B cell (primary cell): ENCODE results near the gene ZNF385D. TPM values are rescaled to one million over a fixed set of nuclear protein-coding genes. Genes with fewer than 3 reads are reported as not detected.

ENCODE experiments used
- ATAC-seq: fragments of 200-7000 bp; cut with Tn5 transposase; one replicate; pipeline ENCODE4 v1.10.0; 2021; ENCODE audit warnings: low read depth, mild to moderate bottlenecking, moderate number of reproducible peaks, moderate library complexity
- CTCF ChIA-PET: fragments of 350-600 bp; sonication (Branson Sonifier 250); formaldehyde crosslinking; loops from one replicate; lab custom pipeline; 2021; ENCODE audit warnings: antibody characterized with exemption, inconsistent platforms; lab: Charles Lee
- POLR2A ChIA-PET: fragments of 350-600 bp; sonication (Branson Sonifier 250); formaldehyde crosslinking; loops from one replicate; lab custom pipeline; 2021; ENCODE audit warnings: antibody characterized with exemption; lab: Charles Lee
- DNase-seq: peaks from one replicate; pipeline ENCODE4 v3.0.0; 2013
- H2AFZ ChIP-seq: 2 replicates; pipeline ENCODE4 v1.6.1; 2012; ENCODE audit warnings: mild to moderate bottlenecking, low read depth, low read length; ENCODE audit not compliant: insufficient read depth, poor library complexity, severe bottlenecking
- H3K27ac ChIP-seq, 2 donors: 1 replicate in 1 of 2; 2 replicates in 1 of 2; pipeline ENCODE4 v1.5.1; 2012 to 2013; ENCODE audit warnings: low read length in 2 of 2, mild to moderate bottlenecking in 2 of 2, moderate library complexity in 1 of 2
- H3K27me3 ChIP-seq, 4 experiments: fragments of 200-600 bp in 1 of 4; sonication (generic) in 1 of 4; replicated peaks in 1 of 4; 1 replicate in 2 of 4; 2 replicates in 2 of 4; pipeline versions ENCODE4 v1.6.1 to v1.7.0; 2013 to 2016; ENCODE audit warnings: low read length in 3 of 4, mild to moderate bottlenecking in 2 of 4, mixed read lengths in 1 of 4, moderate library complexity in 1 of 4; ENCODE audit not compliant: insufficient read depth in 4 of 4, control insufficient read depth in 3 of 4; ENCODE audit errors: control extremely low read depth in 1 of 4
- H3K36me3 ChIP-seq, 2 experiments: replicated peaks in 1 of 2; 1 replicate in 1 of 2; 2 replicates in 1 of 2; pipeline versions ENCODE4 v1.6.1 to v1.7.1; 2013; ENCODE audit warnings: low read length in 1 of 2; ENCODE audit not compliant: insufficient read depth in 2 of 2, control insufficient read depth in 1 of 2; ENCODE audit errors: control extremely low read depth in 1 of 2, extremely low read depth in 1 of 2
- H3K4me1 ChIP-seq, 2 donors: fragments of 200-600 bp in 1 of 2; sonication (generic) in 1 of 2; 1 replicate in 1 of 2; 2 replicates in 1 of 2; pipeline versions ENCODE4 v1.5.1 to v1.6.1; 2013 to 2017; ENCODE audit warnings: low read length in 2 of 2; ENCODE audit not compliant: control insufficient read depth in 2 of 2, insufficient read depth in 2 of 2
- H3K4me2 ChIP-seq: replicated peaks from 2 replicates; pipeline ENCODE3; 2012; ENCODE audit warnings: mild to moderate bottlenecking, low read depth, low read length; ENCODE audit not compliant: poor library complexity, severe bottlenecking
- H3K4me3 ChIP-seq, 5 experiments: fragments of 200-600 bp in 1 of 5; sonication (generic) in 1 of 5; 1 replicate in 3 of 5; 2 replicates in 2 of 5; pipeline versions ENCODE4 v1.5.1 to v1.7.0; 2011 to 2016; ENCODE audit warnings: low read length in 4 of 5, mild to moderate bottlenecking in 4 of 5, low read depth in 2 of 5, control low read depth in 1 of 5, moderate library complexity in 1 of 5; ENCODE audit not compliant: insufficient read depth in 1 of 5; ENCODE audit errors: control extremely low read depth in 1 of 5, extremely low read depth in 1 of 5
- H3K79me2 ChIP-seq: fragments of 200-600 bp; sonication (generic); one replicate; pipeline ENCODE4 v1.6.0; 2016; ENCODE audit warnings: low read length; ENCODE audit not compliant: control insufficient read depth, insufficient read depth
- H3K9ac ChIP-seq: fragments of 200-600 bp; sonication (generic); 2 replicates; pipeline ENCODE4 v1.6.1; 2017; ENCODE audit warnings: mild to moderate bottlenecking, low read length, moderate library complexity
- H3K9me3 ChIP-seq, 3 donors: one replicate each; pipeline versions ENCODE4 v1.6.1 to v1.7.1; 2013; ENCODE audit warnings: low read length in 2 of 3; ENCODE audit not compliant: control insufficient read depth in 2 of 3, insufficient read depth in 1 of 3; ENCODE audit errors: control extremely low read depth in 1 of 3
- H4K20me1 ChIP-seq: 2 replicates; pipeline ENCODE4 v1.6.0; 2012; ENCODE audit warnings: mild to moderate bottlenecking, low read length; ENCODE audit not compliant: insufficient read depth, control insufficient read depth, poor library complexity, severe bottlenecking
- H3K27ac Mint-ChIP-seq: one replicate; pipeline ENCODE4 v1.8.0; 2021; ENCODE audit warnings: mixed read lengths
- H3K27me3 Mint-ChIP-seq: one replicate; pipeline ENCODE4 v1.8.0; 2021; ENCODE audit warnings: mixed read lengths
- H3K4me1 Mint-ChIP-seq: one replicate; pipeline ENCODE4 v1.8.0; 2021; ENCODE audit warnings: mixed read lengths
- H3K4me3 Mint-ChIP-seq: one replicate; pipeline ENCODE4 v1.8.0; 2021; ENCODE audit warnings: mixed read lengths
- H3K9me3 Mint-ChIP-seq: one replicate; pipeline ENCODE4 v1.8.0; 2022; ENCODE audit warnings: mixed read lengths; ENCODE audit not compliant: insufficient read depth
- EZH2 ChIP-seq: IDR thresholded peaks from 2 replicates; pipeline ENCODE4 v1.6.1; 2012; ENCODE audit warnings: borderline replicate concordance, low read depth, mild to moderate bottlenecking, moderate library complexity, low read length; ENCODE audit not compliant: insufficient read depth, poor library complexity, severe bottlenecking
- WGBS: methylation state at CpG from one replicate; pipeline ENCODE4 v1.1.5; 2013; ENCODE audit warnings: missing lambda C conversion rate; ENCODE audit not compliant: insufficient coverage; 5-methylcytosine and 5-hydroxymethylcytosine counted together
- intact Hi-C: fragments of 100-400 bp; cut with micrococcal nuclease; formaldehyde crosslinking; loops from one replicate; pipeline ENCODE4 v1.10.0; 2022
- polyA plus RNA-seq: library from polyadenylated mRNA; depleted of rRNA; stranded (reverse); fragments of >200 nt; gene quantifications from 2 replicates; pipeline ENCODE4 v1.2.3, GENCODE V29; 2012
- total RNA-seq, 2 donors: library from RNA; stranded (reverse); fragments of 120-200 nt in 1 of 2; gene quantifications; 1 replicate in 1 of 2; 2 replicates in 1 of 2; pipeline versions ENCODE4 v1.2.3 to v1.2.4, GENCODE V29; 2013 to 2022
- TF ChIP-seq, protein P1 (sequence below): fragments of 200-600 bp; IDR thresholded peaks from one replicate; pipeline ENCODE4 v1.8.0; 2022; ENCODE audit warnings: antibody characterized with exemption, mild to moderate bottlenecking

Gene ZNF385D
- total and polyA plus RNA-seq, 2 donors (not counting 1 experiment from before 2014, with no cell fraction given): not detected

DNA sequence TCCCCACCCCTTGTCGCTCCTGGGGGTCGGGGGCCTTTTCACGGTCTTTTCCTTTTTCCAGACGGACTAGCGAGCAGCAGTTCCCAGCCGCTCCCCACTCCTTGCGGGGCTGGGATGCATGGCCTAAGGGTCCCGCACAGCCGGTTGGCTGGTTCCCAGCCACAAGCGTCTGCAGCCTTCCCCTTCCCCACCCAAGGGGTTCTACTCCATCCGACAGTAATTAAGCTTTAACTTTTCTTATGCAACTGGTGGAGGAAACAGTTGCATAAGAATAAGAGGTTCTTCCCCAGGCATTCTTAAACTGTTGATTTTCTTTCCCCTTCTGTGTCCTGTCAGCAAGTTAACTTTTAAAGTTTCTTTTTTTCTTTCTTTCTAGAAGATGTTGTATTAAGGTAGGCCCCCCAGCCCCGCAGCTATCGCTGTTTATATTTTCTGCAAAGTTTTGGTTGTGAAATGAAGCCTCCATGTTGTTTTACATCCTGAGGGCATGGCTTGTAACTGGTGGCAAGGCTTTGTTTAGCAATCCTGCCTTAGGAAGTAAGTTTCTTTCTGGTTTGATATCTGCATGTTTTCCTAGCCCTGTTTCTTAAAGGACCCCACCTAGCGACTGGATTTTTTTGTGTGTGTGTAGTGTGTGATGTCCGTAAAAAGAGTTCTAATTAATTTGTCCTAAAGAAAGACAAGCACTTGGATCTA, 207.5 kb downstream of the ZNF385D start:
- Mint-ChIP-seq H3K4me1 (no peaks in the 10 kb centered on the region), H3K4me3 (no peak overlapping the region), H3K27ac (no peak overlapping the region), H3K27me3 (no peaks in the 10 kb centered on the region), H3K9me3 (peaks cover 3% of the 10 kb centered on the region)
- TF ChIP-seq, protein P1, sequence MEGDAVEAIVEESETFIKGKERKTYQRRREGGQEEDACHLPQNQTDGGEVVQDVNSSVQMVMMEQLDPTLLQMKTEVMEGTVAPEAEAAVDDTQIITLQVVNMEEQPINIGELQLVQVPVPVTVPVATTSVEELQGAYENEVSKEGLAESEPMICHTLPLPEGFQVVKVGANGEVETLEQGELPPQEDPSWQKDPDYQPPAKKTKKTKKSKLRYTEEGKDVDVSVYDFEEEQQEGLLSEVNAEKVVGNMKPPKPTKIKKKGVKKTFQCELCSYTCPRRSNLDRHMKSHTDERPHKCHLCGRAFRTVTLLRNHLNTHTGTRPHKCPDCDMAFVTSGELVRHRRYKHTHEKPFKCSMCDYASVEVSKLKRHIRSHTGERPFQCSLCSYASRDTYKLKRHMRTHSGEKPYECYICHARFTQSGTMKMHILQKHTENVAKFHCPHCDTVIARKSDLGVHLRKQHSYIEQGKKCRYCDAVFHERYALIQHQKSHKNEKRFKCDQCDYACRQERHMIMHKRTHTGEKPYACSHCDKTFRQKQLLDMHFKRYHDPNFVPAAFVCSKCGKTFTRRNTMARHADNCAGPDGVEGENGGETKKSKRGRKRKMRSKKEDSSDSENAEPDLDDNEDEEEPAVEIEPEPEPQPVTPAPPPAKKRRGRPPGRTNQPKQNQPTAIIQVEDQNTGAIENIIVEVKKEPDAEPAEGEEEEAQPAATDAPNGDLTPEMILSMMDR: no peak
- TF ChIP-seq EZH2: no peak
- no peak overlapping the region for H2AFZ ChIP-seq
- 84% methylated on average over 7 of the region's 15 CpGs for WGBS
- H3K9ac ChIP-seq: no peak overlapping the region
- no peaks in the 10 kb centered on the region for H4K20me1 ChIP-seq
- no peak overlapping the region for H3K4me3 ChIP-seq
- ATAC-seq (no peak), DNase-seq (no peak)
- intact Hi-C loops: no loop called here
- H3K79me2 ChIP-seq: no peaks in the 10 kb centered on the region
- no peaks in the 10 kb centered on the region for H3K4me1 ChIP-seq
- no peaks in the 10 kb centered on the region for H3K36me3 ChIP-seq
- H3K4me2 ChIP-seq: no peak overlapping the region
- no peaks in the 10 kb centered on the region for H3K27me3 ChIP-seq
- peaks cover 0 to 17% (median 0%) of the 10 kb centered on the region in 3 donors for H3K9me3 ChIP-seq
- H3K27ac ChIP-seq: no peak overlapping the region
- POLR2A ChIA-PET: no interaction called here
- CTCF ChIA-PET: no interaction called here

DNA sequence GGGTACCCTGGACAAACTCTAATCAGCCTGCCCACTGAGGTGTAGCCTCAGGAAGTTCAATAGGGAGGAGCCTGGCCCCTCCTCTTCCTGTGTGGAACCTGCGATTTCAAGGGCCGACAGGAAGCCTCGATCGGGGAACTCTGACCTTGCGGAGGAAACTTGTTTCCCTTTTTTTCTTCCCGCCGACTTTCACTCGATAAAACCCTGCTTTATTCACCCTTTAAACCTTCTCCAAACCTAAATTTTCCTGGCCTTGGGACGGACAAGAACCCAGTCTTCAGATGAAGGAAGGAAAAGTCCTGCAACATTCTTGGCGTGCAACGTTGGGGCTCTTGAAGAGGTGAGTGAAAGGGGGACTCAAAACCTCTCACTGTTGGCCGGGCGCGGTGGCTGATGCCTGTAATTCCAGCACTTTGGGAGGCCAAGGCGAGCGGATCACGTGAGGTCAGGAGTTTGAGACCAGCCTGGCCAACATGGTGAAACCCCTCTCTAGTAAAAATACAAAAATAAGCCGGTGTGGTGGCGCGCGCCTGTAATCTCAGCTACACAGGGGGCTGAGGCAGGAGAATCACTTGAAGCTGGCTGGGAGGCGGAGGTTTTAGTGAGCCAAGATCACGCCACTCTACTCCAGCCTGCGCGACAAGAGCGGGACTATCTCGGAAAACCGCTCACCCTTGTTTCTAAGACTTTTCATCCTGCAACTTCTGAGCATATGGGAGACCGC, 208.2 kb downstream of the ZNF385D start:
- H3K27me3 Mint-ChIP-seq: no peaks in the 10 kb centered on the region
- ChIA-PET POLR2A (no interaction called here), CTCF (no interaction called here)
- H3K4me3 ChIP-seq: no peak overlapping the region
- no peaks in the 10 kb centered on the region for H3K4me1 Mint-ChIP-seq
- no peak overlapping the region for H3K9ac ChIP-seq
- no peak overlapping the region for H3K27ac Mint-ChIP-seq
- ATAC-seq: no peak
- no peaks in the 10 kb centered on the region for H4K20me1 ChIP-seq
- DNase-seq: no peak
- no peaks in the 10 kb centered on the region for H3K36me3 ChIP-seq
- no peak overlapping the region for H3K27ac ChIP-seq
- TF ChIP-seq EZH2: no peak
- TF ChIP-seq, protein P1: no peak
- 94% methylated on average over 16 of the region's 29 CpGs for WGBS
- H3K79me2 ChIP-seq: no peaks in the 10 kb centered on the region
- H3K4me3 Mint-ChIP-seq: no peak overlapping the region
- no peaks in the 10 kb centered on the region for H3K27me3 ChIP-seq
- no peak overlapping the region for H3K4me2 ChIP-seq
- H3K9me3 Mint-ChIP-seq: peaks cover 6% of the 10 kb centered on the region
- no peaks in the 10 kb centered on the region for H3K4me1 ChIP-seq
- H3K9me3 ChIP-seq: peaks cover 0 to 15% (median 0%) of the 10 kb centered on the region in 3 donors
- no peak overlapping the region for H2AFZ ChIP-seq
- intact Hi-C loops: no loop called here
